Natural killer cell (primary cell): ENCODE results near the gene KRT16. TPM values are rescaled to one million over a fixed set of nuclear protein-coding genes. Genes with fewer than 3 reads are reported as not detected.
"Not testable (repeated sequence)": the region's sequence is repeated elsewhere in the genome, so short reads cannot be mapped to it uniquely, and the experiment has no call there.

Experiments
- ATAC-seq, 3 donors: fragments of 150-1000 bp in 2 of 3; fragments of 200-7000 bp in 1 of 3; cut with Tn5 transposase; 1 replicate in 1 of 3; 2 replicates in 2 of 3; pipeline ENCODE4 v1.10.0; 2021; ENCODE audit warnings: mild to moderate bottlenecking in 2 of 3, moderate library complexity in 2 of 3
- DNase-seq, 2 donors: peaks; one replicate each; pipeline versions ENCODE4 v3.0.0 to v3.0.0-alpha.2; 2013 to 2021; ENCODE audit warnings: mixed read lengths in 1 of 2
- H3K27ac ChIP-seq: one replicate; pipeline ENCODE4 v1.5.1; 2013; ENCODE audit warnings: mild to moderate bottlenecking, low read length
- H3K27me3 ChIP-seq: one replicate; pipeline ENCODE4 v1.6.1; 2013; ENCODE audit warnings: low read length; ENCODE audit not compliant: control insufficient read depth, insufficient read depth
- H3K36me3 ChIP-seq: one replicate; pipeline ENCODE4 v1.6.1; 2013; ENCODE audit warnings: low read length; ENCODE audit not compliant: control insufficient read depth, insufficient read depth
- H3K4me1 ChIP-seq: one replicate; pipeline ENCODE4 v1.6.1; 2013; ENCODE audit warnings: low read length; ENCODE audit not compliant: control insufficient read depth, insufficient read depth
- H3K4me3 ChIP-seq: one replicate; pipeline ENCODE4 v1.5.1; 2013; ENCODE audit warnings: low read length
- H3K9me3 ChIP-seq: one replicate; pipeline ENCODE4 v1.6.1; 2013; ENCODE audit warnings: low read length; ENCODE audit not compliant: control insufficient read depth, insufficient read depth
- H3K27ac Mint-ChIP-seq, 2 donors: one replicate each; pipeline ENCODE4 v1.8.0; 2022; ENCODE audit warnings: mild to moderate bottlenecking in 2 of 2, mixed read lengths in 2 of 2, moderate library complexity in 1 of 2
- H3K27me3 Mint-ChIP-seq, 2 donors: one replicate each; pipeline ENCODE4 v1.8.0; 2022; ENCODE audit warnings: low read depth in 2 of 2, mixed read lengths in 2 of 2
- H3K36me3 Mint-ChIP-seq: one replicate; pipeline ENCODE4 v1.8.0; 2022; ENCODE audit warnings: mixed read lengths
- H3K4me1 Mint-ChIP-seq, 2 donors: one replicate each; pipeline ENCODE4 v1.8.0; 2022; ENCODE audit warnings: mixed read lengths in 2 of 2
- H3K4me3 Mint-ChIP-seq: one replicate; pipeline ENCODE4 v1.8.0; 2022; ENCODE audit warnings: mild to moderate bottlenecking, moderate library complexity, mixed read lengths
- H3K9me3 Mint-ChIP-seq, 2 donors: one replicate each; pipeline ENCODE4 v1.8.0; 2022; ENCODE audit warnings: mixed read lengths in 2 of 2
- WGBS: methylation state at CpG from one replicate; pipeline ENCODE4 v1.1.7; 2013; ENCODE audit warnings: missing lambda C conversion rate; ENCODE audit not compliant: insufficient coverage; 5-methylcytosine and 5-hydroxymethylcytosine counted together
- intact Hi-C: fragments of 100-400 bp; cut with micrococcal nuclease; formaldehyde crosslinking; loops from one replicate; pipeline ENCODE4 v1.14.2; 2022
- total RNA-seq, 4 donors: library from RNA; stranded (reverse); fragments of 120-200 nt in 1 of 4; gene quantifications; one replicate each; pipeline versions ENCODE4 v1.2.3 to v1.2.4, GENCODE V29; 2013 to 2022
- TF ChIP-seq, protein P1 (sequence below): fragments of 200-600 bp; IDR thresholded peaks from one replicate; pipeline ENCODE4 v1.8.0; 2022; ENCODE audit warnings: antibody characterized with exemption

The KRT16 gene
- total RNA-seq, 3 donors from 2014 or later (not counting 1 experiment from before 2014, with no cell fraction given), result not detected

GRCh38 chr17:41588126-41588810, 24.3 kb downstream of the KRT16 start:
- Histone ChIP-seq H3K4me1 (no peaks in the 10 kb centered on the region), H3K27ac (no peak overlapping the region), H3K4me3 (no peak overlapping the region), H3K9me3 (no peaks in the 10 kb centered on the region), H3K36me3 (no peaks in the 10 kb centered on the region), H3K27me3 (no peaks in the 10 kb centered on the region)
- H3K9me3 Mint-ChIP-seq, result no peaks in the 10 kb centered on the region
- H3K27me3 Mint-ChIP-seq, result peaks cover 11 to 15% of the 10 kb centered on the region in 2 donors
- intact Hi-C loops, result no loop called here
- no peak overlapping the region for H3K4me3 Mint-ChIP-seq
- no peaks in the 10 kb centered on the region for H3K4me1 Mint-ChIP-seq
- no peaks in the 10 kb centered on the region for H3K36me3 Mint-ChIP-seq
- ATAC-seq (no peak), DNase-seq (no peak)
- TF ChIP-seq, protein P1, sequence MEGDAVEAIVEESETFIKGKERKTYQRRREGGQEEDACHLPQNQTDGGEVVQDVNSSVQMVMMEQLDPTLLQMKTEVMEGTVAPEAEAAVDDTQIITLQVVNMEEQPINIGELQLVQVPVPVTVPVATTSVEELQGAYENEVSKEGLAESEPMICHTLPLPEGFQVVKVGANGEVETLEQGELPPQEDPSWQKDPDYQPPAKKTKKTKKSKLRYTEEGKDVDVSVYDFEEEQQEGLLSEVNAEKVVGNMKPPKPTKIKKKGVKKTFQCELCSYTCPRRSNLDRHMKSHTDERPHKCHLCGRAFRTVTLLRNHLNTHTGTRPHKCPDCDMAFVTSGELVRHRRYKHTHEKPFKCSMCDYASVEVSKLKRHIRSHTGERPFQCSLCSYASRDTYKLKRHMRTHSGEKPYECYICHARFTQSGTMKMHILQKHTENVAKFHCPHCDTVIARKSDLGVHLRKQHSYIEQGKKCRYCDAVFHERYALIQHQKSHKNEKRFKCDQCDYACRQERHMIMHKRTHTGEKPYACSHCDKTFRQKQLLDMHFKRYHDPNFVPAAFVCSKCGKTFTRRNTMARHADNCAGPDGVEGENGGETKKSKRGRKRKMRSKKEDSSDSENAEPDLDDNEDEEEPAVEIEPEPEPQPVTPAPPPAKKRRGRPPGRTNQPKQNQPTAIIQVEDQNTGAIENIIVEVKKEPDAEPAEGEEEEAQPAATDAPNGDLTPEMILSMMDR, result no peak
- 95% methylated on average over 4 of the region's 8 CpGs for WGBS
- no peak overlapping the region for H3K27ac Mint-ChIP-seq

- Histone ChIP-seq H3K36me3 (no peaks in the 10 kb centered on the region), H3K9me3 (no peaks in the 10 kb centered on the region), H3K27ac (no peak within 1 kb of the TSS), H3K27me3 (no peaks in the 10 kb centered on the region), H3K4me3 (no peak within 1 kb of the TSS), H3K4me1 (no peaks in the 10 kb centered on the region)
- 84% methylated on average over 10 of the region's 15 CpGs for WGBS
- Mint-ChIP-seq H3K27ac (no peak within 1 kb of the TSS), H3K4me1 (no peaks in the 10 kb centered on the region), H3K27me3 (peaks cover 11 to 22% of the 10 kb centered on the region in 2 donors), H3K9me3 (no peaks in the 10 kb centered on the region), H3K4me3 (no peak within 1 kb of the TSS), H3K36me3 (no peaks in the 10 kb centered on the region)
- no peak for ATAC-seq
- intact Hi-C loops, result no loop called here
- DNase-seq, result no peak
- TF ChIP-seq, protein P1, result no peak
Observed at GRCh38 chr17:41586863-41587495, 25.6 kb downstream of the KRT16 start, which contains the start of gene KRT14. TSS of gene KRT14 (minus strand) at chr17:41586895. CDS start at chr17:41586834, 61 bp downstream.

- Histone ChIP-seq H3K4me1 (no peaks in the 10 kb centered on the region), H3K27me3 (no peaks in the 10 kb centered on the region), H3K9me3 (no peaks in the 10 kb centered on the region), H3K36me3 (no peaks in the 10 kb centered on the region), H3K27ac (no peak overlapping the region), H3K4me3 (no peak overlapping the region)
- Mint-ChIP-seq H3K4me1 (no peaks in the 10 kb centered on the region), H3K27ac (no peak overlapping the region), H3K36me3 (no peaks in the 10 kb centered on the region), H3K27me3 (peaks cover 21 to 22% of the 10 kb centered on the region in 2 donors), H3K4me3 (no peak overlapping the region), H3K9me3 (no peaks in the 10 kb centered on the region)
- intact Hi-C loops, result no loop called here
- ATAC-seq (no peak), DNase-seq (no peak)
- TF ChIP-seq, protein P1, result no peak
- WGBS, result 87% methylated on average over 5 of the region's 5 CpGs
Observed at GRCh38 chr17:41585301-41586056, 27.1 kb downstream of the KRT16 start.

- H3K4me3 Mint-ChIP-seq, H3K4me1 ChIP-seq, DNase-seq, H3K36me3 ChIP-seq, H3K27ac Mint-ChIP-seq, H3K27me3 ChIP-seq, ATAC-seq, H3K4me1 Mint-ChIP-seq, H3K9me3 ChIP-seq, H3K36me3 Mint-ChIP-seq, intact Hi-C loops, H3K27ac ChIP-seq, H3K9me3 Mint-ChIP-seq, H3K4me3 ChIP-seq: not testable (repeated sequence)
- 78% methylated on average over 8 of the region's 8 CpGs for WGBS
- peaks cover 19 to 25% of the 10 kb centered on the region in 2 donors for H3K27me3 Mint-ChIP-seq
Observed at GRCh38 chr17:41584331-41584927, 28.1 kb downstream of the KRT16 start.
